A549 (cell line): ENCODE results near the gene S100A4.
A peak's percentile ranks its signal among the peaks of the same experiment; 100 is the strongest.

Experiments used
- CHD2 ChIP-seq: fragments of 150-350 bp; IDR thresholded peaks from 2 replicates; pipeline ENCODE4 v1.6.1; 2014; ENCODE audit warnings: low read length; ENCODE audit not compliant: partially characterized antibody
- CHD4 ChIP-seq: fragments of 200-600 bp; sonication (generic); IDR thresholded peaks from 2 replicates; pipeline ENCODE4 v1.6.1; 2016; ENCODE audit warnings: antibody characterized with exemption, mild to moderate bottlenecking, borderline replicate concordance
- EHMT2 ChIP-seq: fragments of 200-600 bp; sonication (generic); IDR thresholded peaks from 2 replicates; pipeline ENCODE4 v1.6.1; 2016; ENCODE audit warnings: antibody characterized with exemption, low read depth, mild to moderate bottlenecking, moderate library complexity
- EP300 ChIP-seq, 2 experiments: fragments of >200 bp; sonication (Bioruptor Twin); formaldehyde crosslinking; IDR thresholded peaks; 2 replicates in 1 of 2; 3 replicates in 1 of 2; pipeline ENCODE4 v1.6.1; 2016 to 2017
- ESRRA ChIP-seq: fragments of 150-350 bp; IDR thresholded peaks from 2 replicates; pipeline ENCODE4 v1.6.1; 2014; ENCODE audit warnings: mild to moderate bottlenecking, low read length, borderline replicate concordance
- NFE2L2 ChIP-seq: fragments of 150-350 bp; conservative IDR thresholded peaks from 2 replicates; pipeline ENCODE4 v1.6.1; 2014; ENCODE audit warnings: low read length
- POLR2A ChIP-seq: IDR thresholded peaks from 2 replicates; pipeline ENCODE4 v1.6.1; 2012; ENCODE audit warnings: mild to moderate bottlenecking, low read length
- POLR2AphosphoS2 ChIP-seq: conservative IDR thresholded peaks from 2 replicates; pipeline ENCODE4 v1.6.1; 2012; ENCODE audit warnings: low read length, improper control_type of control experiment, inconsistent platforms
- RCOR1 ChIP-seq: fragments of 150-350 bp; IDR thresholded peaks from 2 replicates; pipeline ENCODE4 v1.6.1; 2014; ENCODE audit warnings: antibody characterized with exemption, low read length, low read depth
- RNF2 ChIP-seq: fragments of 200-600 bp; sonication (generic); IDR thresholded peaks from 2 replicates; pipeline ENCODE4 v1.6.1; 2016; ENCODE audit warnings: low read depth, mild to moderate bottlenecking, antibody characterized with exemption, moderate library complexity, borderline replicate concordance
- SMC3 ChIP-seq: fragments of >200 bp; sonication (Bioruptor Twin); formaldehyde crosslinking; IDR thresholded peaks from 3 replicates; pipeline ENCODE4 v1.6.1; 2018; ENCODE audit warnings: inconsistent platforms
- ZFP36 ChIP-seq: fragments of 450-650 bp; IDR thresholded peaks from 2 replicates; pipeline ENCODE4 v1.6.1; 2014; ENCODE audit warnings: borderline replicate concordance; ENCODE audit not compliant: partially characterized antibody
- TF ChIP-seq, protein P1 (sequence below): fragments of >200 bp; sonication (Bioruptor Twin); formaldehyde crosslinking; IDR thresholded peaks from 3 replicates; pipeline ENCODE4 v1.5.1; 2016

DNA sequence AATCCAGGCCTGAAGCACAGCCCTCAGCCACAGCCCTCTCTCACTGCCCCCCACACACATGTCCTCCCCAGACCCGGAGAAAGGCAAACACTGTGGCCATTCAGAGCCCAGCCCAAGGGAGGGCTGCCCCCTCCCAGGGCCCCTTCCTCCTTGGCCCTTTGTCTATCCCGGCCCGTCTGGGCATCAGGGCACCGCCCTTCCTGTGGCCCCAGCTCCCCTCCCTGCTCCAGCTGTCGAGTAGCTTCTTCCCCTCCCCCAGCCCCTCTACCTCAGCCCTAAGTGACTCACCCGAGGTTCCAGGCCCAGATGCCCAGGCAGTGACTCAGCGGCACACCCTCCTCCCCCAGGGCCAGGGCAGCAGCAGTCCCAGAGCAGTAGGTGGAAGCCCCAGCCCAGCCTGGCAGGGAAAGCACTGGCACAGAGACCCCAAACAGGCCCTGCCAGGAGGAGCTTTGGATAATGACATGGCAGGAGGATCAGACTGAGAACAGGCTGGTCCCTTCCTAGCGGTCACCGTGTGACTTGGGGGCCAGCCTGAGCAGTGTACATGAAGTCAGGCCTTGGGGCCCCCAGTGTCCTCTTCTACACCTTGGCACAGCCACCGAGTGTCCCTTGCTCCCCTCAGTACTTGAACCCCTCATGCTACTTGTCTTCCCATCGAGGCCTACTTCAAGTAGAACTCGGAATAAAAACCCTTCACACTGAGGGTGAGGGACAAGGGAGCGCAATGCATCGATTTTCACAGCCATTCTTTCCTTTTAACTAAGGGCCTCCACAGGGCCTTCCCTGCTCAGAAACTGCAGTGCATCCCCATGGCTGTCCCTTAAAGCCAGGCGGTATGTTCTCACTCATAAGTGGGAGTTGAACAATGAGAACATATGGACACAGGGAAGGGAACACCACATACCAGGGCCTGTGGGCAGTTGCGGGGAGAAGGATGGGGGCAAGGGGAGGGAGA, 21.1 kb upstream of the S100A4 start:
- TF ChIP-seq RNF2 (no peak), POLR2AphosphoS2 (no peak), EHMT2 (no peak), ZFP36 (no peak), EP300 (IDR thresholded peaks at IDR 0.05) (peak; percentile 75 to 85; a peak in 3 of 5 replicates), SMC3 (peak; percentile 54; the same call in 2 of the 3 replicates), CHD4 (no peak), CHD2 (peak; percentile 68), POLR2A (no peak), ESRRA (no peak), NFE2L2 (peak; percentile 22; the same call in 1 of the 2 replicates), RCOR1 (no peak)
- TF ChIP-seq, protein P1, sequence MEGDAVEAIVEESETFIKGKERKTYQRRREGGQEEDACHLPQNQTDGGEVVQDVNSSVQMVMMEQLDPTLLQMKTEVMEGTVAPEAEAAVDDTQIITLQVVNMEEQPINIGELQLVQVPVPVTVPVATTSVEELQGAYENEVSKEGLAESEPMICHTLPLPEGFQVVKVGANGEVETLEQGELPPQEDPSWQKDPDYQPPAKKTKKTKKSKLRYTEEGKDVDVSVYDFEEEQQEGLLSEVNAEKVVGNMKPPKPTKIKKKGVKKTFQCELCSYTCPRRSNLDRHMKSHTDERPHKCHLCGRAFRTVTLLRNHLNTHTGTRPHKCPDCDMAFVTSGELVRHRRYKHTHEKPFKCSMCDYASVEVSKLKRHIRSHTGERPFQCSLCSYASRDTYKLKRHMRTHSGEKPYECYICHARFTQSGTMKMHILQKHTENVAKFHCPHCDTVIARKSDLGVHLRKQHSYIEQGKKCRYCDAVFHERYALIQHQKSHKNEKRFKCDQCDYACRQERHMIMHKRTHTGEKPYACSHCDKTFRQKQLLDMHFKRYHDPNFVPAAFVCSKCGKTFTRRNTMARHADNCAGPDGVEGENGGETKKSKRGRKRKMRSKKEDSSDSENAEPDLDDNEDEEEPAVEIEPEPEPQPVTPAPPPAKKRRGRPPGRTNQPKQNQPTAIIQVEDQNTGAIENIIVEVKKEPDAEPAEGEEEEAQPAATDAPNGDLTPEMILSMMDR = no peak
